DOHH2 (cell line): ENCODE measurements around the gene STAT5B.
"Not testable (repeated sequence)": the region's sequence is repeated elsewhere in the genome, so short reads cannot be mapped to it uniquely, and the experiment has no call there.

Experiments used
- H3F3A ChIP-seq: fragments of 200-600 bp; sonication (generic), shearing (Covaris generic); 2 replicates; pipeline ENCODE4 v1.6.0; 2016; ENCODE audit warnings: antibody characterized with exemption, mild to moderate bottlenecking; ENCODE audit not compliant: control insufficient read depth, insufficient read depth
- H3K27ac ChIP-seq: fragments of 200-600 bp; sonication (generic); 2 replicates; pipeline ENCODE4 v1.5.1; 2014; ENCODE audit warnings: low read depth, mild to moderate bottlenecking, low read length, moderate library complexity
- H3K27me3 ChIP-seq: fragments of 200-600 bp; sonication (generic); 2 replicates; pipeline ENCODE4 v1.6.1; 2014; ENCODE audit warnings: mild to moderate bottlenecking, low read length, mixed read lengths; ENCODE audit not compliant: control insufficient read depth
- H3K36me3 ChIP-seq: fragments of 200-600 bp; sonication (generic); 2 replicates; pipeline ENCODE4 v1.6.1; 2014; ENCODE audit warnings: mild to moderate bottlenecking, low read length, moderate library complexity, mixed read lengths; ENCODE audit not compliant: control insufficient read depth
- H3K4me1 ChIP-seq: fragments of 200-600 bp; sonication (generic); 2 replicates; pipeline ENCODE4 v1.6.1; 2014; ENCODE audit warnings: mild to moderate bottlenecking, low read length, mixed read lengths; ENCODE audit not compliant: control insufficient read depth
- H3K4me2 ChIP-seq: fragments of 200-600 bp; sonication (generic); 2 replicates; pipeline ENCODE4 v1.6.0; 2014; ENCODE audit warnings: mild to moderate bottlenecking, low read length, moderate library complexity
- H3K4me3 ChIP-seq: fragments of 200-600 bp; sonication (generic); 2 replicates; pipeline ENCODE4 v1.5.1; 2014; ENCODE audit warnings: mild to moderate bottlenecking, low read length, mixed read lengths
- H3K79me2 ChIP-seq: fragments of 200-600 bp; sonication (generic); 2 replicates; pipeline ENCODE4 v1.6.1; 2014; ENCODE audit warnings: mild to moderate bottlenecking, low read length, mixed read lengths; ENCODE audit not compliant: control insufficient read depth
- H3K9me2 ChIP-seq: fragments of 200-600 bp; sonication (generic); replicated peaks from 2 replicates; pipeline ENCODE4 v1.6.1; 2014; ENCODE audit warnings: mild to moderate bottlenecking, low read length, mixed read lengths; ENCODE audit not compliant: control insufficient read depth
- H3K9me3 ChIP-seq: fragments of 200-600 bp; sonication (generic); 2 replicates; pipeline ENCODE4 v1.6.1; 2014; ENCODE audit warnings: antibody characterized with exemption, low read length, mixed read lengths; ENCODE audit not compliant: control insufficient read depth, insufficient read depth
- H4K20me1 ChIP-seq: fragments of 200-600 bp; sonication (generic); 2 replicates; pipeline ENCODE4 v1.6.0; 2014; ENCODE audit warnings: low read depth, mild to moderate bottlenecking, antibody characterized with exemption, low read length, moderate library complexity; ENCODE audit not compliant: control insufficient read depth, insufficient read depth
- EZH2phosphoT487 ChIP-seq: fragments of 200-600 bp; sonication (generic); IDR thresholded peaks from 2 replicates; pipeline ENCODE4 v1.6.1; 2017; ENCODE audit warnings: borderline replicate concordance, mild to moderate bottlenecking, antibody characterized with exemption, low read length, moderate library complexity, mixed read lengths
- TF ChIP-seq, protein P1 (sequence below): fragments of 200-600 bp; sonication (generic); IDR thresholded peaks from one replicate; pipeline ENCODE4 v1.5.1; 2014; ENCODE audit warnings: antibody characterized with exemption, mild to moderate bottlenecking, low read depth, low read length; ENCODE audit not compliant: poor library complexity, severe bottlenecking

STAT5B gene

DNA sequence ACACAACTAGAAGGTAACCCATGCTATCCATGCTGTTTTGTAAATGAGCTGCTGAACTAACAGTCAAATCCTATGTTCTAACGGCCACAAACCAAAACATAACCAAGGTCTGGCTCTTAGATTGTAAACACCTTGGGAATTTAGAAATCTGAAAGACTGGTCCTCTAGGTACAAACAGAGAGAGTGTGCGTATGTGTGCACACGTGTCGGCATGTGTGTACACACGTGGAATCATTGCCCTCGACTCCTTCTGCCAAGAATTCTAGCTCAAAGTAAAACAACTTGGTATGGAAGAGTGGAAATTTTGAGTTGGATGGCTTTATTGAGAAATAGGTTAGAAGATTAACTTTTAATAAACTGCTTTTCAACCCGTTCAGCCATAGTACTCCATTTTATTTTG is 63.8 kb downstream of the STAT5B start:
- H3K9me2 ChIP-seq: no peaks in the 10 kb centered on the region
- H3K36me3 ChIP-seq: peaks cover 59% of the 10 kb centered on the region
- H3F3A ChIP-seq: peaks cover 3% of the 10 kb centered on the region; the same call in 1 of the 2 replicates
- no peak for TF ChIP-seq EZH2phosphoT487
- TF ChIP-seq, protein P1, sequence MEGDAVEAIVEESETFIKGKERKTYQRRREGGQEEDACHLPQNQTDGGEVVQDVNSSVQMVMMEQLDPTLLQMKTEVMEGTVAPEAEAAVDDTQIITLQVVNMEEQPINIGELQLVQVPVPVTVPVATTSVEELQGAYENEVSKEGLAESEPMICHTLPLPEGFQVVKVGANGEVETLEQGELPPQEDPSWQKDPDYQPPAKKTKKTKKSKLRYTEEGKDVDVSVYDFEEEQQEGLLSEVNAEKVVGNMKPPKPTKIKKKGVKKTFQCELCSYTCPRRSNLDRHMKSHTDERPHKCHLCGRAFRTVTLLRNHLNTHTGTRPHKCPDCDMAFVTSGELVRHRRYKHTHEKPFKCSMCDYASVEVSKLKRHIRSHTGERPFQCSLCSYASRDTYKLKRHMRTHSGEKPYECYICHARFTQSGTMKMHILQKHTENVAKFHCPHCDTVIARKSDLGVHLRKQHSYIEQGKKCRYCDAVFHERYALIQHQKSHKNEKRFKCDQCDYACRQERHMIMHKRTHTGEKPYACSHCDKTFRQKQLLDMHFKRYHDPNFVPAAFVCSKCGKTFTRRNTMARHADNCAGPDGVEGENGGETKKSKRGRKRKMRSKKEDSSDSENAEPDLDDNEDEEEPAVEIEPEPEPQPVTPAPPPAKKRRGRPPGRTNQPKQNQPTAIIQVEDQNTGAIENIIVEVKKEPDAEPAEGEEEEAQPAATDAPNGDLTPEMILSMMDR: no peak
- no peak overlapping the region for H3K27ac ChIP-seq
- H3K79me2 ChIP-seq: no peaks in the 10 kb centered on the region
- H3K4me2 ChIP-seq: no peak overlapping the region
- no peaks in the 10 kb centered on the region for H3K9me3 ChIP-seq
- H3K27me3 ChIP-seq: no peaks in the 10 kb centered on the region
- H3K4me1 ChIP-seq: no peaks in the 10 kb centered on the region
- no peak overlapping the region for H3K4me3 ChIP-seq
- no peaks in the 10 kb centered on the region for H4K20me1 ChIP-seq

DNA sequence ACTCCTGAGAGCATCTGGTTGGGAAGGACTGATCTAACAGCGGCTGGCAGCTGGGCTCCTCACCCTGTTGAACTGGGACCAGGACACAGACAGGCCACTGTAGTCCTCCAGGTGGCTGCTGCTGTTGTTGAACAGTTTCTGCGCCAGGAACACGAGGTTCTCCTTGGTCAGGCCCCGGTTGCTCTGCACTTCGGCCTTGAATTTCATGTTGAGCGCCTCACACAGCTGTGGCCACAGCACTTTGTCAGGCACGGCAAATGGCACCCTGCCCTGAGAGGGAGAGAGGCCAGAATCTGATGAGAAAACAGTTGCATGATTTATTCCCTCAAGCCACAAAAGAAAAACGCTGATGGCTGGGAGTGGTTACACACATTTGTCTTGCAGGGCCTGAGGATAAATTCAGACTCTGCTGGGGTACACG is 64.3 kb downstream of the STAT5B start:
- not testable (repeated sequence) for H3K27me3 ChIP-seq
- peaks cover 59% of the 10 kb centered on the region for H3K36me3 ChIP-seq

DNA sequence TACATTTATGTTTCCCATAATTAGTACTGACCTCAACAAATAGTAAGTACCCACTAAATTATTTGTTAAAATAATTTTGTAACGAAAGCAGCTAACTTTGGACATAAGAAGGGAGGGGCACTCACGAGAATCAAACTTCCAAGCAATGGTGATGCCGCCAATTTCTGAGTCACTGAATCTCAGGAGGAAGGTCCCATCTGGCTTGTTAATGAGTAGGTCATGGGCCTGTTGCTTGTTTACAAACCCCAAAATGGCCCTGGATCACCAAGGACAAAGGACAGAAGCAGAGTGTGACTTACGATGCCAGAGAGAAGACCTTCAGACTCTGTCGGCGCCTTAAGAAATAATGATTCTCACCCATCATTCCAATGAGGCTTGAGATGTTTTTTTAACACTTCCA is 66.1 kb downstream of the STAT5B start:
- Histone ChIP-seq H3K27ac (no peak overlapping the region), H3K27me3 (no peaks in the 10 kb centered on the region), H3K4me2 (no peak overlapping the region), H3F3A (no peaks in the 10 kb centered on the region), H3K9me3 (no peaks in the 10 kb centered on the region), H4K20me1 (no peaks in the 10 kb centered on the region), H3K4me3 (no peak overlapping the region), H3K4me1 (no peaks in the 10 kb centered on the region), H3K9me2 (no peaks in the 10 kb centered on the region), H3K36me3 (peaks cover 48% of the 10 kb centered on the region), H3K79me2 (no peaks in the 10 kb centered on the region)
- no peak for TF ChIP-seq EZH2phosphoT487
- TF ChIP-seq, protein P1: no peak

More for the DNA sequence above, 64.3 kb downstream of the STAT5B start:
- not testable (repeated sequence) for H3F3A ChIP-seq, H3K4me2 ChIP-seq, H4K20me1 ChIP-seq, H3K9me3 ChIP-seq, H3K27ac ChIP-seq, H3K4me1 ChIP-seq, H3K4me3 ChIP-seq, H3K9me2 ChIP-seq, H3K79me2 ChIP-seq

DNA sequence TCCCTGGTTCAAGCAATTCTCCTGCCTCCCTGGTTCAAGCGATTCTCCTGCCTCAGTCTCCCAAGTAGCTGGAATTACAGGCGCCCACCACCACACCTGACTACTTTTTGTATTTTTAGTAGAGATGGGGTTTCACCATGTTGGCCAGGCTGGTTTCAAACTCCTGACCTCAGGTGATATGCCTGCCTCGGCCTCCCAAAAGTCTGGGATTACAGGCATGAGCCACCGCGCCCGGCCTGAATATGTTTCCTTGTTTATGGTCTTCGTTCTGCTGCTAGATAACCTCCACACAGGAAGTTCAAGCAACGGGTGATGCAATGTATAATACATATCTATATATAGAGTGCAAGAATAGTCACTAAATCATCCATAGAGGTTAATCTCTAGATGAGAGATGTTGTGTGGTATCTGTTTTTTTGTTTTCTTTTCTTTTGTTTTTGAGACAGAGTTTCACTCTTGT is 70.0 kb downstream of the STAT5B start:
- H3K36me3 ChIP-seq: peaks cover 49% of the 10 kb centered on the region
- H3K27ac ChIP-seq, H3K9me2 ChIP-seq: not testable (repeated sequence)

More for the DNA sequence above, 70.0 kb downstream of the STAT5B start:
- not testable (repeated sequence) for H3K27me3 ChIP-seq, H3K4me3 ChIP-seq, H4K20me1 ChIP-seq, H3F3A ChIP-seq, H3K79me2 ChIP-seq, H3K4me2 ChIP-seq, H3K4me1 ChIP-seq, H3K9me3 ChIP-seq
